GM12892 (cell line): ENCODE data around the gene FATE1.

Source experiments
- DNase-seq: peaks from one replicate; pipeline ENCODE4 v3.0.0; 2011; ENCODE audit not compliant: insufficient read length
- FAIRE-seq: peaks from 2 replicates; lab custom pipeline; 2011; peaks lifted over from hg19 to GRCh38; lab: Jason Lieb, UNC
- POLR2A ChIP-seq: IDR thresholded peaks from 2 replicates; pipeline ENCODE4 v1.6.1; 2011; ENCODE audit warnings: low read depth, low read length, control low read depth
- POLR2AphosphoS5 ChIP-seq: IDR thresholded peaks from 2 replicates; pipeline ENCODE4 v1.6.1; 2011; ENCODE audit warnings: low read depth, low read length, control low read depth
- TAF1 ChIP-seq: IDR thresholded peaks from 2 replicates; pipeline ENCODE4 v1.6.1; 2011; ENCODE audit warnings: low read depth, mild to moderate bottlenecking, control low read depth, low read length, borderline replicate concordance

FATE1 gene

GRCh38 chrX:151725338-151725614 lies 9.4 kb downstream of the FATE1 start:
- FAIRE-seq (no peak), DNase-seq (no peak)
- TF ChIP-seq TAF1: no peak
- no peak for TF ChIP-seq POLR2A
- no peak for TF ChIP-seq POLR2AphosphoS5

DNA sequence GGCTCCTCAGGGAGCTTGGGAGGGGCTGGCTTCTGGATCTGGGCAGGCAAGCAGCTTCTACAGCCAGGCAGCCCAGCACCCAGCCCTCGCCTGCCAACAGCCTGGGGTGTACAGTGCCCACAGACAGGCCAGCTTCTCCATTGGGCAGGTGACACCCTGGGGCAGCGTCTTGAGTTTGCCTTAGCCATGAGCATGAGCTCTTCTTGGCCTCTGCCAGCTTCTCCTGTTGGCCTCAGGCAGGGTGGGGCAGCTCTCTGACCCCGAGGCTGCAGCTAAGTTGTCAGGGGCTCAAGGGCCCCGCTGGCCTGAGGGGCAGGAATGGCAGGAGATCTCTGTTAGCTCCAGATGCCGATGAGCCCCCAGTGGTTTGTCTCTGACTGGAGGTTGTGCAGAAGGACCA lies 10.9 kb downstream of the FATE1 start:
- FAIRE-seq: no peak
- no peak for TF ChIP-seq POLR2A
- no peak for TF ChIP-seq POLR2AphosphoS5
- no peak for TF ChIP-seq TAF1

DNA sequence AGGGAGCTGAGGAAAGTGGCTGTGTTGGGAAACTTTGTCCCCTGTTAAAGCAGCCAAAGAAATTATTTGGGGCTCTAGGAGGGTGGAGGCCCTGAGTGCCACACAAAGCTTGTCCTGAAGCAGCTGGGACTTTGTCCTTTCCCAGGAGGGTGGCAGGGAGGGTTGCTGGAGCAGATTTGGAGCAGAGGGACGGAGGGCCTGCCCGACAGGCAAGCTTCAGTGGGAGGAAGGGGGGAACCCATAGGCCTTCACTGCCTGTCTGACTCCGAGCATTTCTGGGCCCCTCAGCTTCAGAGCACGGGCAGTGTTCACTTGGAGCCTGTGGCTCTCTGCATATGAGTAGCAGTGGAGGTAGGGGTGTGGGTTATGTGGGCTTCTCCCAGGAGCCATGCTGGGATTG lies 11.5 kb downstream of the FATE1 start:
- TF ChIP-seq POLR2AphosphoS5 (no peak), TAF1 (no peak), POLR2A (no peak)
- FAIRE-seq (no peak), DNase-seq (no peak)

More for the DNA sequence above, 10.9 kb downstream of the FATE1 start:
- DNase-seq: no peak

DNA sequence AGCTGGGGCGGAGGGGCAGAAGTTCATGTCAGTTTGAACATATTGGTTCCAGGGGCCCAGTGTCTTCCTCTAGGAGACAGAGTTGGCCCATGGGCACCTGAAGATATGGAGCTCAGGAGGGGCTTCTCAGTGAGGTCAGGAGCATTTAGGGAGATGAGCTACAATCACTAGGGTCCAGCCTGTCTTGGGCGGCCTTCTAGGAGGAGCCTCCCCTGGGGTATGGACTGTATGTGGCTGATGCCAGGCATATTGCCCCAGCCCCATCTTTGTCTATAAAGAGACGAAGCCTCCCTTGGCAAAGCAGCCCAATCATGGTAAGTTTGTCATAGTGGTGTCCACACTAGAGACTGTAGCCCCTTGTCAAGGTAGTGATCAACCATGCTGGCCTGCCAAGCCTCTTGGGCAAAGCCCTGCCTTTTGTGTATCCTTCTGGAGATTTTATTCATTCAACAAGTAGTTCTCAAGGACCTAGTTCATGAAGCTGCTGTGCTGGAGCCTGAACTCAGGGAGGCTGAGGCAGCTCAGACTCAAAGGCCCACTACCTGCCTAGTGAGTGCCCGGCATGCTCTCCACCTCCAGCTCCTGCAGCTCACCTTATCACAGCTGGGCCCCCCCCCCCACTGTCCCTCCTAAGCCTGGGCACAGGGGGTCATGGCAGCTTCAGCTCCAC lies 13.4 kb downstream of the FATE1 start:
- DNase-seq (no peak), FAIRE-seq (no peak)
- no peak for TF ChIP-seq POLR2A
- no peak for TF ChIP-seq TAF1
- no peak for TF ChIP-seq POLR2AphosphoS5

- no peak for FAIRE-seq
- no peak for TF ChIP-seq POLR2A
- TF ChIP-seq TAF1: no peak
- no peak for TF ChIP-seq POLR2AphosphoS5
Observed at GRCh38 chrX:151734446-151734845, 18.6 kb downstream of the FATE1 start, which contains the start of gene CNGA2. Gene CNGA2 (plus strand): TSS chrX:151734746. CDS start chrX:151738484, 3,738 bp downstream.

GRCh38 chrX:151735219-151735618 lies 19.4 kb downstream of the FATE1 start:
- TF ChIP-seq POLR2A (no peak), POLR2AphosphoS5 (no peak), TAF1 (no peak)
- FAIRE-seq: no peak
- DNase-seq: no peak

More at GRCh38 chrX:151734446-151734845, 18.6 kb downstream of the FATE1 start, which contains the start of gene CNGA2:
- DNase-seq: no peak

DNA sequence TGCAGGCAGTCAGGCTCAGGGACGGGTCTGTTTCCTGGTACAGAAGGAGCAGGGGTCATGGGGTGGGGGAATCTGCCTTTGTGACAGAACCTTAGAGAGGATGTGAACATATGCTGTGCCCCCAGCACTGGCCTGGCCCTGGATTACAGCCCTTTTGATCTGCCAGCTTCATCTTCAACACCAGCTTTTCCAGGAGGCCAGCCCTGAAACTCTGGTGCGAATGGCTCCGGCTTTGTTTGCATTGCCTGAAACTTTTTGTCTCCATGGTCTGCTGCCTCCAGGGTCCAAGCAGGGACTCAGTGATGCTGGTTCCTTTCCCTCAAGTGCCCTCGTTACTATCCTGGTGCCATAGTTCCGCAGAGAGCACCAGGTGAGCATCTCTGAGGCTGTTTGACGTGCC lies 20.9 kb downstream of the FATE1 start:
- DNase-seq: no peak
- TF ChIP-seq POLR2A (no peak), TAF1 (no peak), POLR2AphosphoS5 (no peak)
- FAIRE-seq: no peak

- DNase-seq (no peak), FAIRE-seq (no peak)
- TF ChIP-seq TAF1: no peak
- TF ChIP-seq POLR2A: no peak
- no peak for TF ChIP-seq POLR2AphosphoS5
Observed at GRCh38 chrX:151737494-151737893, 21.7 kb downstream of the FATE1 start.

DNA sequence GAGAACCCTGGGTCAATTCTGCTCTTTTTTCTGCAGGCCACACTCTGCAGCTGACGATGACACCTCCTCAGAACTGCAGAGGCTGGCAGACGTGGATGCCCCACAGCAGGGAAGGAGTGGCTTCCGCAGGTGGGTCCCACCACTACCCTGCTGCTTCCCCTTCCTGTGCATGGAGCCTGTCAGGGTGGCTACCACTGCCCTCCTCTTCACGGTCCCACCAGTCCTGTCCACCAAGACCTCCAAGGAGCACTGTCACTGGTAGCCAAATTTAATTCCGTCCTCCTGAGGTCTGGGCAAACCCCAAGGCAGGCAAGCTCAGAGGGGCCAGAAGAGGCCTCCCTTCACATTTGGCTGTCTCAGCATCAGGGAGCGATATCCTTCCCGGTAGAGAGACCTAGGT lies 22.9 kb downstream of the FATE1 start:
- no peak for TF ChIP-seq POLR2AphosphoS5
- no peak for TF ChIP-seq TAF1
- TF ChIP-seq POLR2A: no peak
- no peak for DNase-seq
- no peak for FAIRE-seq

- DNase-seq (no peak), FAIRE-seq (no peak)
- no peak for TF ChIP-seq TAF1
- TF ChIP-seq POLR2AphosphoS5: no peak
Observed at GRCh38 chrX:151741606-151742005, 25.8 kb downstream of the FATE1 start.

DNA sequence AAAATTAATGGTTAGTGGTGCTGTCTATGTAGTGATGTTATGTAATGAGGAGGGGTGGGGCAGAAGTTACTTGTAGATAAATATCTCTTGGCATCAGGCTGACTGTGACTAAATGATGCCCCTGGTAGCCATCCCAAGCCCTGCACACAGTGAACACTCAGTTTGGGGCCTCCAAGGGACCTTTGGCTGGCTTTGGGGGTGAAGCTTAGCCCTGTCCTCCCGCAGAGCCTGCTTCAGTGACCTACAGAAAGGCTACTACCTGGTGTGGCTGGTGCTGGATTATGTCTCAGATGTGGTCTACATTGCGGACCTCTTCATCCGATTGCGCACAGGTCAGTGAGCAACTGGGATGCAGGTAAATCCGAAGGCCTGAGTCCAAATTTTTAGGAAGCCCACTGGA lies 26.5 kb downstream of the FATE1 start:
- TF ChIP-seq TAF1 (no peak), POLR2A (no peak), POLR2AphosphoS5 (no peak)
- DNase-seq (no peak), FAIRE-seq (no peak)
